H1 (cell line): ENCODE data around the gene ADAMTS6. TPM values are rescaled to one million over a fixed set of nuclear protein-coding genes. Genes with fewer than 3 reads are reported as not detected.

Experiments used
- CTCF ChIA-PET: fragments of 300-600 bp; sonication (Branson Sonifier 250); formaldehyde crosslinking; loops from one replicate; lab custom pipeline; 2021; ENCODE audit not compliant: partially characterized antibody; lab: Charles Lee
- POLR2A ChIA-PET: fragments of 300-600 bp; sonication (Branson Sonifier 250); formaldehyde crosslinking; loops from one replicate; lab custom pipeline; 2021; ENCODE audit warnings: inconsistent platforms; ENCODE audit not compliant: partially characterized antibody; lab: Charles Lee
- DNase-seq, 2 experiments: peaks; one replicate each; pipeline versions ENCODE4 v3.0.0 to v3.0.0-alpha.2; 2010 to 2022; ENCODE audit warnings: low spot score in 2 of 2, low read depth in 1 of 2, mixed read lengths in 1 of 2
- FAIRE-seq: peaks from 2 replicates; lab custom pipeline; 2011; peaks lifted over from hg19 to GRCh38; lab: Jason Lieb, UNC
- H2AFZ ChIP-seq: 2 replicates; pipeline ENCODE4 v1.8.1; 2012; ENCODE audit warnings: low read length, inconsistent platforms
- H2AK5ac ChIP-seq: 2 replicates; pipeline ENCODE4 v1.6.1; 2013; ENCODE audit warnings: low read depth, low read length
- H2BK120ac ChIP-seq: replicated peaks from 2 replicates; pipeline ENCODE3; 2013; ENCODE audit warnings: low read depth, low read length, inconsistent platforms
- H2BK12ac ChIP-seq: 2 replicates; pipeline ENCODE4 v1.6.1; 2013; ENCODE audit warnings: low read depth, low read length
- H2BK15ac ChIP-seq: 2 replicates; pipeline ENCODE4 v1.6.1; 2013; ENCODE audit warnings: low read length
- H2BK20ac ChIP-seq: 2 replicates; pipeline ENCODE4 v1.6.1; 2013; ENCODE audit warnings: low read length
- H2BK5ac ChIP-seq: 2 replicates; pipeline ENCODE4 v1.6.1; 2013; ENCODE audit warnings: low read depth, low read length
- H3K14ac ChIP-seq: 2 replicates; pipeline ENCODE4 v1.6.1; 2013; ENCODE audit warnings: inconsistent platforms; ENCODE audit not compliant: insufficient read length
- H3K18ac ChIP-seq: 2 replicates; pipeline ENCODE4 v1.6.1; 2013; ENCODE audit warnings: low read length; ENCODE audit errors: extremely low read depth
- H3K23ac ChIP-seq: 2 replicates; pipeline ENCODE4 v1.6.1; 2013; ENCODE audit warnings: inconsistent platforms; ENCODE audit not compliant: insufficient read length
- H3K23me2 ChIP-seq: 2 replicates; pipeline ENCODE4 v1.6.1; 2013; ENCODE audit warnings: low read depth, low read length
- H3K27ac ChIP-seq: 2 replicates; pipeline ENCODE4 v1.6.1; 2011; ENCODE audit warnings: low read depth, low read length, inconsistent platforms
- H3K27me3 ChIP-seq, 4 experiments: replicated peaks in 1 of 4; 1 replicate in 1 of 4; 2 replicates in 3 of 4; pipeline versions ENCODE4 v1.6.1 to v1.8.1; 2011 to 2013; ENCODE audit warnings: low read length in 3 of 4, mild to moderate bottlenecking in 3 of 4, inconsistent platforms in 2 of 4, mixed read lengths in 2 of 4, moderate library complexity in 1 of 4; ENCODE audit not compliant: control insufficient read depth in 3 of 4, insufficient read depth in 3 of 4; ENCODE audit errors: extremely low read depth in 1 of 4
- H3K36me3 ChIP-seq, 4 experiments: 2 replicates each; pipeline versions ENCODE4 v1.6.1 to v1.8.1; 2011 to 2013; ENCODE audit warnings: mild to moderate bottlenecking in 4 of 4, low read length in 3 of 4, moderate library complexity in 2 of 4, control low read depth in 1 of 4, inconsistent platforms in 1 of 4; ENCODE audit not compliant: insufficient read depth in 4 of 4, control insufficient read depth in 2 of 4
- H3K4ac ChIP-seq: replicated peaks from 2 replicates; pipeline ENCODE3; 2013; ENCODE audit warnings: low read length, low read depth, mixed read lengths, inconsistent platforms; ENCODE audit not compliant: insufficient read length
- H3K4me1 ChIP-seq, 4 experiments: replicated peaks in 1 of 4; 1 replicate in 1 of 4; 2 replicates in 3 of 4; pipeline versions ENCODE4 v1.6.1 to v1.8.1; 2011 to 2013; ENCODE audit warnings: low read length in 3 of 4, inconsistent platforms in 2 of 4, mixed read lengths in 1 of 4; ENCODE audit not compliant: insufficient read depth in 4 of 4, control insufficient read depth in 3 of 4
- H3K4me2 ChIP-seq, 2 experiments: 2 replicates each; pipeline versions ENCODE4 v1.6.1 to v1.8.1; 2011 to 2013; ENCODE audit warnings: low read depth in 2 of 2, low read length in 2 of 2, control low read depth in 1 of 2, inconsistent platforms in 1 of 2, mild to moderate bottlenecking in 1 of 2; ENCODE audit not compliant: insufficient read depth in 1 of 2
- H3K4me3 ChIP-seq, 4 experiments: fragments of 200-600, 300-600 bp in 1 of 4; sonication (generic), shearing (Covaris generic), sonication (Bioruptor Twin) in 1 of 4; 2 replicates each; pipeline versions ENCODE4 v1.5.1 to v1.8.1; 2011 to 2016; ENCODE audit warnings: low read length in 4 of 4, low read depth in 3 of 4, control low read depth in 2 of 4, inconsistent platforms in 2 of 4, mild to moderate bottlenecking in 2 of 4, mixed read lengths in 1 of 4, moderate library complexity in 1 of 4; ENCODE audit not compliant: insufficient read depth in 2 of 4; ENCODE audit errors: extremely low read depth in 1 of 4
- H3K56ac ChIP-seq: replicated peaks from 2 replicates; pipeline ENCODE3; 2013; ENCODE audit warnings: low read depth, mild to moderate bottlenecking, mixed read lengths, low read length, inconsistent platforms; ENCODE audit not compliant: insufficient read length
- H3K79me1 ChIP-seq: 2 replicates; pipeline ENCODE4 v1.6.1; 2013; ENCODE audit warnings: low read depth, low read length, control low read depth
- H3K79me2 ChIP-seq, 2 experiments: 2 replicates each; pipeline versions ENCODE4 v1.6.1 to v1.8.1; 2012 to 2013; ENCODE audit warnings: low read length in 2 of 2, mild to moderate bottlenecking in 2 of 2, inconsistent platforms in 1 of 2; ENCODE audit not compliant: insufficient read depth in 2 of 2, control insufficient read depth in 1 of 2
- H3K9ac ChIP-seq, 4 experiments: replicated peaks in 1 of 4; 1 replicate in 1 of 4; 2 replicates in 3 of 4; pipeline versions ENCODE4 v1.6.1 to v1.8.1; 2011 to 2013; ENCODE audit warnings: low read depth in 3 of 4, low read length in 3 of 4, control low read depth in 2 of 4, mild to moderate bottlenecking in 2 of 4, moderate library complexity in 2 of 4, inconsistent platforms in 1 of 4; ENCODE audit errors: extremely low read depth in 1 of 4
- H3K9me3 ChIP-seq, 2 experiments: 2 replicates each; pipeline versions ENCODE4 v1.6.1 to v1.8.1; 2012 to 2013; ENCODE audit warnings: mild to moderate bottlenecking in 2 of 2, moderate library complexity in 2 of 2, control low read depth in 1 of 2, inconsistent platforms in 1 of 2, low read depth in 1 of 2, low read length in 1 of 2, mixed read lengths in 1 of 2; ENCODE audit not compliant: insufficient read depth in 2 of 2
- H4K20me1 ChIP-seq, 2 experiments: replicated peaks in 1 of 2; 2 replicates each; pipeline versions ENCODE3 to v1.8.1; 2011 to 2013; ENCODE audit warnings: inconsistent platforms in 2 of 2, low read length in 2 of 2, mild to moderate bottlenecking in 1 of 2; ENCODE audit not compliant: insufficient read depth in 2 of 2, control insufficient read depth in 1 of 2
- H4K5ac ChIP-seq: 2 replicates; pipeline ENCODE4 v1.6.1; 2013; ENCODE audit warnings: low read length, low read depth, mixed read lengths, inconsistent platforms; ENCODE audit not compliant: insufficient read length
- H4K8ac ChIP-seq: 2 replicates; pipeline ENCODE4 v1.8.0; 2013; ENCODE audit warnings: mild to moderate bottlenecking, moderate library complexity, low read length, inconsistent platforms; ENCODE audit not compliant: insufficient read depth; ENCODE audit errors: extremely low read depth
- H4K91ac ChIP-seq: replicated peaks from 2 replicates; pipeline ENCODE3; 2013; ENCODE audit warnings: low read length, mixed read lengths, inconsistent platforms; ENCODE audit not compliant: insufficient read length
- CBX8 ChIP-seq: fragments of 300-800, 300-1000 bp; sonication (generic); IDR thresholded peaks from 2 replicates; pipeline ENCODE4 v1.7.1; 2016; ENCODE audit warnings: low read depth, low read length, borderline replicate concordance
- POLR2A ChIP-seq, 2 experiments: IDR thresholded peaks; 1 replicate in 1 of 2; 2 replicates in 1 of 2; pipeline ENCODE4 v1.6.1; 2011; ENCODE audit warnings: low read depth in 2 of 2, low read length in 2 of 2, mild to moderate bottlenecking in 2 of 2; ENCODE audit errors: control extremely low read depth in 1 of 2
- POU5F1 ChIP-seq: IDR thresholded peaks from 2 replicates; pipeline ENCODE4 v1.6.1; 2011; ENCODE audit warnings: low read depth, mild to moderate bottlenecking, low read length, moderate library complexity
- SAP30 ChIP-seq: fragments of 300-600 bp; sonication (generic); IDR thresholded peaks from 2 replicates; pipeline ENCODE4 v1.7.1; 2012; ENCODE audit warnings: low read length, moderate library complexity, mild to moderate bottlenecking, inconsistent platforms; ENCODE audit not compliant: insufficient read depth, insufficient replicate concordance
- SUZ12 ChIP-seq: fragments of 200-600 bp; sonication (generic); IDR thresholded peaks from 2 replicates; pipeline ENCODE4 v1.6.1; 2012; ENCODE audit warnings: mild to moderate bottlenecking, inconsistent platforms, low read length, moderate library complexity, mixed read lengths
- YY1 ChIP-seq: IDR thresholded peaks from 2 replicates; pipeline ENCODE4 v1.6.1; 2011; ENCODE audit warnings: low read depth, mild to moderate bottlenecking, low read length
- WGBS, 2 experiments: shearing (Covaris generic) in 1 of 2; methylation state at CpG; one replicate each; pipeline versions ENCODE4 v1.1.6 to v1.1.7; 2013 to 2015; ENCODE audit warnings: low lambda C conversion rate in 2 of 2, mixed read lengths in 2 of 2, inconsistent platforms in 1 of 2, low coverage in 1 of 2, missing lambda C conversion rate in 1 of 2; ENCODE audit not compliant: insufficient replicate concordance in 2 of 2, insufficient coverage in 1 of 2, insufficient read length in 1 of 2; ENCODE audit errors: extremely low coverage in 1 of 2, missing lambda C conversion rate in 1 of 2; 5-methylcytosine and 5-hydroxymethylcytosine counted together
- polyA plus RNA-seq, 7 experiments: library from polyadenylated mRNA; depleted of rRNA in 3 of 7; stranded (reverse) in 5 of 7; unstranded in 2 of 7; fragments of >200 nt in 5 of 7; fragments of 200-250 nt in 2 of 7; gene quantifications; 1 replicate in 5 of 7; 2 replicates in 1 of 7; 4 replicates in 1 of 7; pipeline versions ENCODE4 v1.2.1 to v1.2.3, GENCODE V29; 2011 to 2013; ENCODE audit warnings: missing spikeins in 2 of 7, mixed read lengths in 2 of 7
- total RNA-seq: library from RNA; stranded (reverse); fragmentation: NEBNext Ultra II Directional; extraction: Animal tissue kit (Norgen Biotek cat#: 25700); gene quantifications from 2 replicates; pipeline ENCODE4 v1.2.1, GENCODE V29; 2021

The ADAMTS6 gene
- total and polyA plus RNA-seq, 2 of the 8 experiments (the other 6 are each of a cell fraction or from before 2014, with no cell fraction given): 0.74 to 2.4 TPM

DNA sequence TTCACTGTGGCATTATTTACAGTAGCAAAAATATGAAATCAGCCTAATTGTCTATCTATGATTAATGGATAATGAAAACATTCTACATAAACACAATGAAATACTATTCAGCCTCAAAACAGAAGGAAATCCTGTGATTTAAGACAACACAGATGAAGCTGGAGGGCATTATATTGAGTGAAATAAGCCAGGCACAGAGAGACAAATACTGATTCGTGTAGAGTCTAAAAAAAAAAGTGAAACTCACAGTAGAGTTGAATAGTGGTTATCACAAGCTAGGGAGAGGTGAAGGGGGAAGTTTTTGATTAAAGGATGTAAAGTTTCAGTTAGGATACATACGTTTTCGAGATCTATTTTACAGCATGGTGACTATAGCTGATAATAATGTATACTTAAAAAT, 122.2 kb downstream of the ADAMTS6 start:
- Histone ChIP-seq H3K27me3 (no peaks in the 10 kb centered on the region), H3K4ac (no peak overlapping the region), H3K79me2 (no peaks in the 10 kb centered on the region), H3K23me2 (no peaks in the 10 kb centered on the region), H4K8ac (no peak overlapping the region), H3K9me3 (no peaks in the 10 kb centered on the region), H2BK120ac (no peak overlapping the region), H3K27ac (no peak overlapping the region), H3K4me2 (no peak overlapping the region), H4K91ac (no peak overlapping the region), H3K14ac (no peak overlapping the region), H2BK15ac (no peak overlapping the region), H3K18ac (no peak overlapping the region), H2BK20ac (no peak overlapping the region), H3K56ac (no peak overlapping the region), H2BK5ac (no peak overlapping the region), H4K20me1 (no peaks in the 10 kb centered on the region), H2AK5ac (no peak overlapping the region), H4K5ac (no peak overlapping the region), H3K36me3 (no peaks in the 10 kb centered on the region), H2BK12ac (no peak overlapping the region), H3K4me3 (no peak overlapping the region), H2AFZ (no peak overlapping the region), H3K23ac (no peak overlapping the region), H3K9ac (no peak overlapping the region), H3K4me1 (peaks cover 0 to 2% (median 1%) of the 10 kb centered on the region in 4 experiments; a peak in 2 of 7 replicates), H3K79me1 (no peaks in the 10 kb centered on the region)
- ChIA-PET CTCF (interaction anchor here (0.7 kb wide), 1 partner anchor 12 kb away, joined by 5 read pairs; no protein-coding TSS in a partner anchor), POLR2A (no interaction called here)
- 82% methylated on average over 3 of the region's 3 CpGs; no CpG with 5 or more reads in 1 of the 2 experiments for WGBS, 2 experiments
- no peak for FAIRE-seq
- no peak for DNase-seq
- TF ChIP-seq SAP30 (no peak), POLR2A (IDR thresholded peaks at IDR 0.05; ENCODE audit: control extremely low read depth in 1 of 2, low read depth in 2 of 2, low read length in 2 of 2) (no peak), SUZ12 (no peak), YY1 (no peak), CBX8 (no peak), POU5F1 (no peak)
